Measurements from ENCODE around the gene CCDC61. TPM values are rescaled to one million over a fixed set of nuclear protein-coding genes. Genes with fewer than 3 reads are reported as not detected.

The CCDC61 gene, protein sequence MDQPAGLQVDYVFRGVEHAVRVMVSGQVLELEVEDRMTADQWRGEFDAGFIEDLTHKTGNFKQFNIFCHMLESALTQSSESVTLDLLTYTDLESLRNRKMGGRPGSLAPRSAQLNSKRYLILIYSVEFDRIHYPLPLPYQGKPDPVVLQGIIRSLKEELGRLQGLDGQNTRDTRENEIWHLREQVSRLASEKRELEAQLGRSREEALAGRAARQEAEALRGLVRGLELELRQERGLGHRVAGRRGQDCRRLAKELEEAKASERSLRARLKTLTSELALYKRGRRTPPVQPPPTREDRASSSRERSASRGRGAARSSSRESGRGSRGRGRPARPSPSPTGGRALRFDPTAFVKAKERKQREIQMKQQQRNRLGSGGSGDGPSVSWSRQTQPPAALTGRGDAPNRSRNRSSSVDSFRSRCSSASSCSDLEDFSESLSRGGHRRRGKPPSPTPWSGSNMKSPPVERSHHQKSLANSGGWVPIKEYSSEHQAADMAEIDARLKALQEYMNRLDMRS
- 7.3 and 9.5 TPM in 2 replicates for total RNA-seq

DNA sequence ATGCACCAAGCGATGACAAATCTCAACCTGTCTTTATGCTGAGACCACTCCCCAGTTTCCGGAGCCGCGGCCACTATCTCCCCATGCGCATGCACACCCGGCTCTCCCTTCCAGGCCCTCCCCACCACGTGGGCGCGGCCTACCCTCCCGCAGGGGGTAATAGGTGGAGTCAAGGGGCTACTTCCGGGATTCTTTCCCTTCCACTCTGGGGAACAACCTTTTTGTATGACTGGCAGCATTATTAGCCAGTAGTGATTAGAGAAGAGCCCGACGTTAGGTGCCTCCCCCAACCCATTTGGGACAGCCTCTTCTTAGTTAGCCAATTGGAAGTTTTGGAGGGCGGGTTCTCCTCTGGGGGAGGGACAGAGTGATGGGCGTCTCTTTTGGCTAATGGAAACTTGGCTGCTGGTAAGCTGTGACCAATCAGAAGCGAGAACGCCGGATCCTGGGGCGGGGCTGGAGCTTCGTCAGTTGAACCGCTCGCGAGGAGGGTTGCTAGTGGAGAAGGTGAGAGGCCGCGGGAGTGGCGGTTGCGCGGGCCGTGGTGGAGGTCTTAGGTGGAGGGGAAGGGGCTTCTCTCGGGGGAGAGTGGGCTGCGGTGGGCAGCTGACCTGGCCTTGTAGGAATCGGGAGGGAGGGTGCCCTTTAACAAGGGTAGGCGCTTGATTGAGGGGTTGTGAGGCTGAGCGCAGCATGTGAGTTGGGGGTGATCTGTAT, at the start of gene CCDC61:
TSS of gene CCDC61 (plus strand) at position 470 of the 717 bp plus-strand sequence. CDS start 7,552 bp downstream, outside the sequence.
- peak; percentile 97 for DNase-seq (ENCODE audit: low read depth, low spot score)

DNA sequence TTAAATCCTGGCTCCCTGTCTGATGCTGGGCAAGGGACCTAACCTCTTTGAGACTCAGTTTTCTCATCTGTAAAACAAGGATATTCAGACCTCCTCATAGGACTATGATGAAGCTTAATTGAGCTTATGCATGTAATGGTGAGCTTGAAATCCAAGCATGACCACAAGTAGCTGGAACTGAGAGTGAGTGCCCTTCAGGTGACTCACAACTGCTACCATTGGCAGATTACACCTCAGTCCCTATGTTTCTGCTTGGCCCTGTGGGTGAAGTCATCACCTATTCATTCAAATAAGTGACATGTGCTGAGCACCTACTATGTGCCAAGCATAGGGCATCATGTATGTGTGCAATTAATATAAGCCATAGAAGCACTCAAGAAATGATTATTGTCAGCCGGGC, 47.3 kb upstream of the CCDC61 start:
- DNase-seq (ENCODE audit: low read depth, low spot score), result no peak

DNA sequence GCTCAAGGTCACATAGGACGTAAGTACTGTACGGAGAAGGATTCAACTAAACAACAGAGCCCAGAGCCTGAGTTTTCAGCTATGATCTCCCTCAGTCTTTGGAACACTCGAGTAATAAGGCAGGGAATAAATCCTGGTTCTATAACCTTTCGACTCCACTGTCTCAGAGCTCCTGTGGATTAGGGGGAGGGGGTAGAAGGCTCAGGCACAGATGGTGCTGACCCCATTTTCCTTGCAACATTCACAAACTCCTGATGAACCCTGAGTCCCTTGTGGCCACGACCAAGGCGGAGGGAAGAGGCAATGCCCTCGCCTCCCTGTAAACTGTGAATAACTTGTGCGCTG, 43.0 kb upstream of the CCDC61 start:
- no peak for DNase-seq (ENCODE audit: low read depth, low spot score)

DNA sequence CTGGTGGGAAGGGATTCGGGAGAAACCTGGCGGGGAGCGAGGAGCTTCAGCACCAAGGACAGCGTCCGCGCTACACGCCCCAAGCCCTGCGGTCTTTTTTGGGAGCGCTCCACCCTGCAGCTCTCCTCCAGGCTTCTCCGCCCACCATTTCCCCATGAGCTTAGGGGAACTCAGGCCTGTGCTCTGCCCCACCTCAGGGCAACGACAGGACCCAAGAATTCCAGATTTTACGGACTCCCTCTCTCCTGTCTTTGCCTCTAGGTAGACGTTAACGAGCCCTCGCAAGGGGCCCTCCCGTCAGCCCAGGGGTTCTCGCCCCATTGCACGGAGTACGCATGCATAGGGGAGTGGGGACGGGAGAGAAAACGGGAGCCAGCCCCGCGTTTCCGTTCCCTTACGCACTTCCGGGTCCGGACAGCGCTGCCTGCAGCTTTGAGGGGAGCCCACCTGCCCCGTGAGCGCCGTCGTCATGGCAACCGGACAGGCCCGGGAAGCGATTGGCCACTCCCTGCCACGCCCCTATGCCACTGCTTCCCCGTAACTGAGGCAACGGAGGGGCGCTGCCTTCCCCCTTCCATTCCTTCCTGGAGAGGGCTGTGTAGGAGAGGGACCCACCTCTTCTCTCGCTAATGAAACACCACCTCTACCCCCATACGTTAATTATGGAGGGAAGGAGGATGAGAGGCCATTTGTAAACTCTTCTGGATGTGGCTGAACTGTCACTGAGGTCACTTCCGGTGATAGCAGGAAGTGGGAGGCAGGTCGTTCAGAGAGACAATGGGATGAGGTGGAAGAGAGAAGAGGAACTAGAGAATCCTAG, 42.4 kb upstream of the CCDC61 start:
- DNase-seq (ENCODE audit: low read depth, low spot score), result no peak

DNA sequence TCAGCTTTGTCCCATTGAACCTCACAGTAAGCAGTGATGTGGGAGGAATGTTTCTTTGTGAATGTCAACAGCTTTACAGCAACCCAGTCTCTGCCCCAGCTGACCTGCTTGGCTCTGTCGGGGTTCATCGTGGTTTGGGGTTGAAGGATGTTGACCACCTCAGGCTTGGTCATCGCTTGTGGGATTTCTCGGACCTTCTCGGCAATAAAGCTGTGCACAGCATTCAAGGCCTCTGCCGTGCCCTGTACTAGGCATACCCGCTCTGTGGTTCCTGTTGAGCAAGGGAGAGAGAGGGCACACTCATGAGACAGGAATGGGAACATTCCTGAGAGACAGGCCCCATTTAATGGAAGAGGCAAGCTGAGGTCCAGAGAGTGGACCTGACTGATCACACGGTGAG, 41.6 kb upstream of the CCDC61 start:
- no peak for DNase-seq (ENCODE audit: low read depth, low spot score)

DNA sequence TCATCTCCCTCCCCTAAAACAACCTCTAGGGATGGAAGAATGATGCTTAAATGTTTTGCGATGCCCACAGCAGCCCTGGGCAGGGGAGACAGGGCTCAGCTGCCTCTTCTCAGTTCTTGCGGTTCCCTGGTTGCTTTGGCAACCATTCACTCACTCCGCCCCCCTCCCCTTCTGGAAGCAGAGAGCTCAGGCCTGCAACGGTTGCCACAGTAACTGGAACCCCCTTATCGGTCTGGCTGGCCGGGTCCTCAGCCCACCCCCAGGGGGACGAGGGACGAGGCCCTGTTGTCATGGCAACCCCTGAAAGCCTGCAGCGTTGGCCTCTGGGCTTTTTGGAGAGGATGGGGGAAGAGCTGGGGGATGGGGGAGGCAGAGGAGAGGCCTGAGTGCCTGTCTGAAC, 41.1 kb upstream of the CCDC61 start:
- DNase-seq (ENCODE audit: low read depth, low spot score), result no peak

DNA sequence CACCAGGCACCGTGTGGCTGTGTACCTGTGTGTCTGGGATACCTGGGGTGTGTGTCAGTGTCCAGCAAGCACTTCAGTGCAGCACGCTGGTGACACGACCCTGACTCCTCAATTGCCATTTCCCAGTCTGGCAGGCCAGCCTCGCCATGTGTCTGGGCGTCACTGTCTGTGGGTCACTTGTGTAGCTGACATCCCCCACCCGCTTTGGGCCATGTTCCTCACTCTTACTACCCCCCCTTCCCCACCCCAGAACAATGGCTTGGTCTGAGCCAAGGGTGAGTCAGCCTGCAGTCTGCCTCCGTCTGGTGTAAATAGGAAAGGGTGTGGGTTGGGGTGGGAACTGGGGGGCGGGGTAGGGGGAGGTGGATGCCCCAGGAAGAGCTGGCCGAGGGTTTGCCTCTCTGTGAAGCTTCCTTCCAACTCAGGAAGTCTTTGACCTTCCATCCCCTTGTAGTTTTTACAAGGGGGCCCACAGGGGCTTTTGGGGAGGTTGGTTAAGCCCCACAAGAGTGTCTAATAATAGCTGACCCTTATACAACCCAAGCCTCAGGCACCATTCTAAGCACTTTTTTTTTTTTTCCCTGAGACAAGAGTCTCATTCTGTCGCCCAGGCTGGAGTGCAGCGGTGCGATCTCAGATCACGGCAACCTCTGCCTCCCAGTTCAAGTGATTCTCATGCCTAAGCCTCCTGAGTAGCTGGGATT, 39.2 kb upstream of the CCDC61 start:
- DNase-seq (ENCODE audit: low read depth, low spot score), result peak; percentile 93

DNA sequence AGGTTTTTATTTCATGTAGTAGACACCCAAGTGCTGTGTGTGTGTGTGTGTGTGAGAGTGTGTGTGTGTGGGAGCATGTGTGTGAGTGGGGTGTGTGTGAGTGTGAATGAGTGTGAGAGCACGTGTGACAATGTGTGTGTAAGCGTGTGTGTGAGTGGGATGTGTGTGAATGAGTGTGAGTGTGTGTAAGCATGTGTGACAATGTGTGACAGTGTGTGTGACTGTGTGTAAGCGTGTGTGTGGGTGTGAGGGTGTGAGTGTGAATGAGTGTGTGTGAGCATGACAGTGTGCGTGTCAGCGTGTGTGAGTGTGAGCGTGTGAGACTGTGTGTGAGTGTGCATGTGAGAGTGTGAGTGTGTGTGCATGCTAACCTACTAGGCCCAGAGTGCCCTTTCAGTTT, 36.9 kb upstream of the CCDC61 start:
- DNase-seq (ENCODE audit: low read depth, low spot score), result no peak

DNA sequence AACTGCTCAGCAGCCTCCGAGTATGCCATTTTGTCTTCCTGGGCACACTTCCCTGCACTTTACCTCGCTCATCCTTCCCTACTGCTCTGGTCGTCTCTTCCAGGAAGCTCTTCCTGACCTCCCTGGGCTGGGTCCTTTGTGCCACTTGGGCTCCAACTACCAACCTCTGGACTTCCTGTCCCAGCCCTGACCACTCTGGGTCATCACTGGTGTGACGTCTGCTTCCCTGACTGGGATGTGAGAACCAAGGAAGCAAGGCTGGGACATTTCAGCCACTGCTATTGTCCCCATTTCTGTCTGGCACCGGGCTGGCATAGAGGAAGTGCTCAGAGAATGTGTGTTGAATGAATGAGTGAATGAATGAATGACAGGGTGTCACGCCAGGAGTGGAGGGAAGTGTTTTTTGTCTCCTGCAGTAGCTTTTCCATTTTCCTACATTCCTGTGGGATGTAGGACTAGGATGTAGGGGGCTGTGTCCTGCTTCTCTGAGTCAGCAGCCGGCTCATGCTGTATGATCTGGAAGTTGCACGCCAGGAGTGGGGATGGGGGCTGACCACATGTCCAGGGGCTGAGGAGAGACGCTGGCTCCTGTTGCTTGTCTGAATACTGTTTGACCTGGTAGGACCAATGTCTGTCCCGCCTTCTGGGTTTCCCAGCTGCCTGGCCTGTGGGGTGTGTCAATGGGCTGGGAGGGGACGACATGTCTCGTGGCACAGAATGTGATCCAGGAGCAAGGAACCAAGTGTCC, 36.3 kb upstream of the CCDC61 start:
- DNase-seq (ENCODE audit: low read depth, low spot score), result no peak

DNA sequence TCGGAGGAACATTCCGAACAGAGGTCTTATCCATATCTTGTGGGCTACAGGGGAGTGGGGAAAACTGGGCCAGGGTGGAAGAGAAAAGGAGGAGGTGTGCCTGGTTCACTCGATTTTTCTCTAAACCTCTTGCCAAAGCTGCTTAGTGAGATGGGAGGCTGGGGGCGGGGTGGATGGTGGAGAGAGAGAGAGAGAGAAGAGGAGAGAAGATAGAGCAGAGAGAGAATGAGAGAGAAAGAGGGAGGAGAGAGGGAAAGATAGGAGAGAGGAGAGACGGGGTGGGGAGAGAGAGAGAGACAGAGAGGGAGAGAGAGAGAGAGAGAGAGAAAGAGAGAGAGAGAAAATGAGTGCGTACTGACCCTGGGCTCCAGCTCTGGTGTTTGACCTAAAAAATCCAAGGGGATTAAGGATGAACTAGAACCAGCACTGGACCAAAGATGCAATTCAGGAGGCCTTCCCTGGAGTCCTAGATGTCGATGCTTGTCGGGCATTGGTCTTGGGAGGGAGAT, 35.7 kb upstream of the CCDC61 start:
- no peak for DNase-seq (ENCODE audit: low read depth, low spot score)

DNA sequence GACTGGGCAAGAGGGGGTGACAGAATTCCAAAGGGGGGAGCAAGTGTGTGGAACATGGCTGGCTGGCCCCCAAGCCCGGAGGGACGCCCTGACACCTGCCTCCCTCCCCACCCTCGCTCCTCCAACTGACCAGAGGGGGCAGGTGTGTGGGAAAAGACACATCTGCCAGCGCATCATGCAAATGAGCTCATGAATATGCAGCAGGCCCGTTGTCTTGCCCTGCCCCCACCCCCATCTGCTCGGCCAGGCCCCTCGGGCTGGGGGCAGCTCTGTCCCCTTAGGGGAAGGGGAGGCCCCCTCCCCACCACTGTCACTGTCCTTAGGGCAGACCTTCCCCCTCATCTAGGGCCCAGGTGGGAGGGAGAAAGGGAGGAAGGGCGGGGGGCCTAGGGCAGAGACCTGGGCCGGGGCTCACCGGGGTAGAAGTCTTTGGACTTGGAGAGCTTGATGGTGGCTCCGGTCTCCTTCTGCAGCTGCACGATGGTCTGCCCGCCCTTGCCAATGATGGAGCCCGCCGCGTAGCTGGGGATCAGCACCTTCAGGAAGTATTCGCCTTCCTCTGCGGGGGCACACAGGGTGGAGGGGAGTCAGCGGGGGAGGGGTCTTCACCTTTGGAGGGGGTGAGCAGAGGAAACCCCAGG, 34.6 kb upstream of the CCDC61 start:
- no peak for DNase-seq (ENCODE audit: low read depth, low spot score)

DNA sequence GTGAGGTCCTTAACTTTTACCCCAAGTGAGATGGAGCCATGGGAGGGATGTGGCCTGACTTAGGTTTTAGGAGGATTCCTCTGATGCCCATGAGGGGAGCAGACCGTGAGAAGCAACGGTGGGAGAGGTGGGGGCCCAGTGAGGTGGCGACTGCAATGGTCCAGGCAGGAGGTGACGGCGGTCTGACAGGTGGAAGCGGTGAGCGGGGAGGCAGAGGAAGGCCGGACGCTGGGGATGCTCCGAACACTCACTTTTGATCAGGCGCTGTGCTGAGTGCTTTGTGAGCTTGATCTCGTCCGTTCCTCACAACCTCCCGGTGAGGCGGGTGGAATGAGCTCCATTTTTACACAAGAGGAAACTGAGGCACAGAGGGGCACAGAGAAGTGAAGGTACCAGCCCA, 33.2 kb upstream of the CCDC61 start:
- no peak for DNase-seq (ENCODE audit: low read depth, low spot score)

DNA sequence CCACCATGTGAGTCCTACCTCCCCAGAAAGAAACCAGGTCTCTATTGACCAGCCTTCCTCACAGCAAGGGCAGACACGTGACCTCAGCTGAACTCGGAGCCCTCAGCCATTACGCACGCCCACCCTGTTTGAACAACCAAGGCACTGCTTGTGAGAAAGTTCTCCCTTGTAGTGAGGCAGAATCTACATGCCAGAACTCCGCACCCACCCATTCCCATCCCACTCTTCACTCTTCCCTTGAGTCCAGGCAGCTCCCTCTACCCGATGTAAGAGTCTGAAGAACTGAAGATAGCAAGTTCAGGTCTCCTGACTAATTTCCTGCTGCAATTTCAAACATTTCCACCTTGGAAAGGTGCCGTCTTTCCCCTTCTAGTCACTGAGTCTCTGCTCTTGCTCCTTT, 28.0 kb upstream of the CCDC61 start:
- DNase-seq (ENCODE audit: low read depth, low spot score), result no peak

DNA sequence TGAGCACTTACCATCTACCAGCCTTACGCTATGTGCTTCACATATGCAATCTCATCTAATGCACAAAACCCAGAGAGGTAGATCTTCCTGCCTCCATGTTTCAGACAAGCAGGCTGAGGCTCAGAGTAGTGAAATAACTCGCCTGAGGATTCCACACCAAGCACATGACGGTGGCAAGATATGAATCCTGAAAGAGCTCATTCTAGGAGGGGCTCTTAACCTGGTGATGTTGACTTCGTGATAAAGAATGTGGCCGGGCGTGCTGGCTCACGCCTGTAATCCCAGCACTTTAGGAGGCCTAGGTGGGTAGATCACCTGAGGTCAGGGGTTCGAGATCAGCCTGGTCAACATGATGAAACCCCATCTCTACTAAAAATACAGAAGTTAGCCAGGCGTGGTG, 26.6 kb upstream of the CCDC61 start:
- DNase-seq (ENCODE audit: low read depth, low spot score), result no peak

DNA sequence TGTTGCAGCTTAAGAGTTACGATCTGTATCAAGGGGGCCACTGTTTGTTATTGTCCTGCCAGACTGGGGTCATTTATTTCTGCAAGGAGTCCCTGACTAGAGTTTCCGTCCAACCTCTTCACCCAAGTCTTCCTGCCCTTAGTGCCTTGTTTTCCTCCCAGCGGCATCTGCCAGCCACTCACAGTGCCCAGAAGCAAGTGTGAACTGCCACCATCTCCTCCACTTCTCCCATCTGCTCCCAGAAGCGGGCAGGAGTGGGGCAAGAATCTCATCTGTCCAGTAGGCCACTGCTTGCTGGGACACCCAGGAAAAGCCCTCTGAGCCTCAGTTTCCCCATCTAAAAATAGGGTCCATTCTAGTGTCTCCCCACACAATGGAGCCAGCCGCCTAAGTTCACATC, 25.6 kb upstream of the CCDC61 start:
- DNase-seq (ENCODE audit: low read depth, low spot score), result no peak

DNA sequence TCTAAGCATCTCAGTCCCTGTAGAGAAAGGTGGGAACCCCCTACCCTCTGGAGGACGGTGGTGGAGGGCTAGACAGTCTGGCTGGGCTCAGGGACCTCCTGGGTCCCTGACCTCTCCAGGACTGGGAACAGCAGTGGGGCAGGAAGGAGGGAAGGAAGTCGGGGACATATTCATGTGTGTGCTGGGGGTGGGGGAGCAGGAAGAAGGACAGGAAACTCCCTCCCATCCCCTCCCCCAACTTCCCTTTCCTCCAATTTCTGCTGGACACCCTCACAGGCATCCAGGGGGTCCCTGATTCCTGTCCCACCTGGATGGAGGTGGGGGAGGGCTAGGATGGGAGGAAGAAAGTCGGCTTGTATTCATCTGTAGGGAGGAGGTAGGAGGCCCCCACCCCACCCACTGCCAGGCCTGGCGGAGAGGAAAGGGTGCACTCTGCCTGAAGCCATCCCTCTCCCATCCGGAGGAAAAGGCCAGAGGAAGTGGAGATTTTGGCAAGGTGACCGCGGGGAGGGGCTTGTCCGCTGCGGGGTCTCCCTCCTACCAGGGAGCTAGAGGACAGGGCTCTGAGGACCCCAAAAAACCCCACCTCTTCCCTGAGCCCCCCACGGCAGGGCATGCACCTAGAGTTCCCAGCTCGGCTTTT, 23.9 kb upstream of the CCDC61 start:
- no peak for DNase-seq (ENCODE audit: low read depth, low spot score)

DNA sequence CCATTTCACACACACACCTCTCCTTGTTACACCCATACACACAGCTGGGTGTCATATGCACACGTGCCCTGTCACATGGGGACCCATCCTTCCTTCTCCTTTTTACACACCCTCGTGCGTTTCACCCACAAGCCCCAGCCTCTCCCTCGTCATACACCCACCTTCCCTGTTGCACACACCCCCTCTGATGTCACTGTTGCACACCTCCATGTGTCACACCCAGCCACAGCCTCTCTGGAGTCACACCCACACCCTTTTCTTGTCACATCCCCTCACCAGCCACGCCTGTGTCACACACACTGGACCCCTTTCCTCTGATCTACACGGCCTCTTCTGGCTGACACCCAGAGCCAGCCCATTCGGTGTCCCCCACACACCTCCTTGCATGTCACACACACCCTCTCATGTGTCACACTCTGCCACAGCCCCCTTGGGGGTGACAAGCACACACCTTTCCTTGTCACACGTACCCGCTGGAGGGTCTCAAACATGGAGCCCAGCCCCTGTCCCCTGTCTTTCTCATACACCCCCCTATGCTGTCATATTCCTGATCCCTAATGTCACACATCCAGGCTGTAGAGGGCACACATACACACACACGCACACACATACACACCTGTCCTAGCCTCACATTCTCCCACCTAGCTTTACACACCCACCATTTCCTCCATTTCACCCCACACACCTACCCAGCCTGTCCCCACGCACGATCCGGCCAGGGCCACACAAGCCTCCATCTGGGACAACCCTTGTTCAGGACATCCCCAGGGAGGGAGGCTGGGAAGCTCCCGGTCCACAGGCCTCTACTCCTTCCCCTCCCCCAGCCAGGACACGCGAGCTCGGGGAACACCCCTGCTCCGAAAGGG, 23.0 kb upstream of the CCDC61 start:
- no peak for DNase-seq (ENCODE audit: low read depth, low spot score)

DNA sequence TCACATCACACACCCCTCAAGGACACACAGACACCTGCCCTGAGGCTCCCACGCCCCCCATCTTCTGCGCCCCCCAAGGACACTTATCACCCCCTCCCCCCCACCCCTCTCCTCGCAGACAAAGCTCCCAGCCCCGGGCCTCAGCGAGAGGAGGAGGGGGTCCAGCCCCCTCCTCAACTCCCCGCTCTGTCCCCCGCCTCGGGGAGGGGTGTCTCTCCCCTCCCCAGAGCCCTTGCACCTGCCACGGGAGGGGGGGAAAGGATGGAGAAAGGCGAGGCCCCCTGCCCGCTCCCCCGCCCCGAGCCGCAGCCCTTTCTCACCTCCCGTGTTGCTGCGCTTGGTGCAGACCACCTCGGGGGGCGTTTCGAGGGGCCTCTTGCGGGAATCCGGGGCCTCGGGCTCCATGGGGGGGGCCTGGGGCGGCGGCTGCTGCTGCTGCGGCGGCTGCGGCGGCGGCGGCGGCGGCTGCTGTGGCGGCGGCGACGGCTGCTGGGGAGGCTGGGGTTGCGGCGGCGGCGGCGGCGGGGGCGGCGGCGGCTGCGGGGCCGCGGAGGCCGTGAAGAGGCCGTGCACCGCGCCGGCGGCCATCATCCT, 22.2 kb upstream of the CCDC61 start:
- no peak for DNase-seq (ENCODE audit: low read depth, low spot score)
